Bronchial epithelial cell (primary cell): Measurements from ENCODE around the gene LBX2. TPM values are rescaled to one million over a fixed set of nuclear protein-coding genes. Genes with fewer than 3 reads are reported as not detected.

Experiments
- DNase-seq: peaks from one replicate; pipeline ENCODE4 v3.0.0-alpha.2; 2010; ENCODE audit warnings: low read depth
- FAIRE-seq: peaks from 2 replicates; lab custom pipeline; 2011; peaks lifted over from hg19 to GRCh38; lab: Jason Lieb, UNC
- H3K27me3 ChIP-seq: 2 replicates; pipeline ENCODE4 v1.5.1; 2011; ENCODE audit warnings: low read length; ENCODE audit not compliant: control insufficient read depth, insufficient read depth
- H3K36me3 ChIP-seq: 2 replicates; pipeline ENCODE4 v1.5.1; 2011; ENCODE audit warnings: low read length; ENCODE audit not compliant: control insufficient read depth, insufficient read depth
- H3K4me3 ChIP-seq: 2 replicates; pipeline ENCODE4 v1.5.1; 2011; ENCODE audit warnings: mild to moderate bottlenecking, low read depth, low read length, control low read depth
- CTCF ChIP-seq: IDR thresholded peaks from 2 replicates; pipeline ENCODE4 v1.5.1; 2011; ENCODE audit warnings: mild to moderate bottlenecking, moderate library complexity, low read length, control low read depth, inconsistent platforms; ENCODE audit not compliant: insufficient read depth, severe bottlenecking
- total RNA-seq: library from RNA; depleted of rRNA; stranded (reverse); fragments of >200 nt; gene quantifications from 2 replicates; pipeline ENCODE4 v1.2.1, GENCODE V29; 2014

LBX2 gene
- total RNA-seq, 1 donor from 2014 or later = 0.53 TPM

DNA sequence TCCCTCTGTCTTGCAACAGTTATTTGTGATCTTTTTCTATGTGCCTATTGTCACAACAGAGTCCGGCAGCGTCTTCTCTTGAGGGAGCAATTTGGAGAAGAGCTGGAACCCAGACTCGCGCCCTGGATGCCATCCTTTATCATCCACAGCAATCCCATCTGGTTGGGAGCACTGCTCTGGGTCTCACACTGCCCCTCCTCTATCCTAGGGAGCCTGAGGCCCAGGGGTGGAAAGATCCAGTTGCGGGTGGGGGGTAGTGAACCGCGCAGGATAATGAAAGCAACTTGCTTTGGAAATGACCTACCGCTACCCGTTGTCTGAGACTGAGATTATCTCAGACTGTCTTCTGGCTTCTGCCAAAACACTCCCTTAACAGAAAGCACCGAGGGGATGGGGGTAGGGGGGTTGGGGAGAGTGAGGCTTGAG, 40.5 kb downstream of the LBX2 start:
- peaks cover 10% of the 10 kb centered on the region for H3K36me3 ChIP-seq
- DNase-seq (no peak), FAIRE-seq (no peak)
- no peaks in the 10 kb centered on the region for H3K27me3 ChIP-seq
- peak overlapping the region; percentile 83 for H3K4me3 ChIP-seq
- TF ChIP-seq CTCF = no peak

- peak; percentile 75 for FAIRE-seq
- no peaks in the 10 kb centered on the region for H3K27me3 ChIP-seq
- TF ChIP-seq CTCF = no peak
- H3K36me3 ChIP-seq = peaks cover 10% of the 10 kb centered on the region
- peak within 1 kb of the TSS; percentile 83 for H3K4me3 ChIP-seq
- peak; percentile 100 for DNase-seq
Observed at GRCh38 chr2:74458132-74458937, 41.1 kb downstream of the LBX2 start, which contains the start of gene WBP1. WBP1 (plus strand) TSS chr2:74458438; CDS start chr2:74458603, 165 bp downstream.

DNA sequence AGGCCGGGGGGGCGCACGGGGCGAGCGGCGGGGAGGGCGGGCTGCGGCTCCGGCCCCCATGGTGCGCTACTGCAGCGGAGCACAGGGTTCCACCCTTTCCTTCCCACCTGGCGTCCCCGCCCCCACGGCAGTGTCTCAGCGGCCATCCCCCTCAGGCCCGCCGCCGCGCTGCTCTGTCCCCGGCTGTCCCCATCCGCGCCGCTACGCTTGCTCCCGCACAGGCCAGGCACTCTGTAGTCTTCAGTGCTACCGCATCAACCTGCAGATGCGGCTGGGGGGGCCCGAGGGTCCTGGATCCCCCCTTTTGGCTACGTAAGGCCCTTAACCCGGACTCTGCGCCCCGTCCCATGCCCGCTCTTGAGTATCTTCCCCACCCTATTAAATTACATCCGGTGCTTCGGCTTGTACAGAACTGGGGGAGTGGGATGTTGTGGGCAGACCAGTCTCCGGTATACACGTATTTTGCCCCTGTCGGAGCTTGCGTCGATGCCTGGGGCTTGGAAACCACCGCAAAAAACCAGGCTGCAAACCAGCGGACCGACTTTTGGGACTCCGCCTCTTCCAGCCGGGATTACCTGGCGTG, 41.8 kb downstream of the LBX2 start:
- FAIRE-seq = no peak
- DNase-seq = peak; percentile 32
- no peak for TF ChIP-seq CTCF

GRCh38 chr2:74457129-74457548, 42.3 kb downstream of the LBX2 start:
- H3K36me3 ChIP-seq = peaks cover 3% of the 10 kb centered on the region
- FAIRE-seq (no peak), DNase-seq (peak; percentile 22)
- no peaks in the 10 kb centered on the region for H3K27me3 ChIP-seq
- TF ChIP-seq CTCF = no peak
- peak overlapping the region; percentile 65 for H3K4me3 ChIP-seq

More for the DNA sequence above, 41.8 kb downstream of the LBX2 start:
- Histone ChIP-seq H3K27me3 (no peaks in the 10 kb centered on the region), H3K4me3 (peak overlapping the region; percentile 65), H3K36me3 (peaks cover 7% of the 10 kb centered on the region)

DNA sequence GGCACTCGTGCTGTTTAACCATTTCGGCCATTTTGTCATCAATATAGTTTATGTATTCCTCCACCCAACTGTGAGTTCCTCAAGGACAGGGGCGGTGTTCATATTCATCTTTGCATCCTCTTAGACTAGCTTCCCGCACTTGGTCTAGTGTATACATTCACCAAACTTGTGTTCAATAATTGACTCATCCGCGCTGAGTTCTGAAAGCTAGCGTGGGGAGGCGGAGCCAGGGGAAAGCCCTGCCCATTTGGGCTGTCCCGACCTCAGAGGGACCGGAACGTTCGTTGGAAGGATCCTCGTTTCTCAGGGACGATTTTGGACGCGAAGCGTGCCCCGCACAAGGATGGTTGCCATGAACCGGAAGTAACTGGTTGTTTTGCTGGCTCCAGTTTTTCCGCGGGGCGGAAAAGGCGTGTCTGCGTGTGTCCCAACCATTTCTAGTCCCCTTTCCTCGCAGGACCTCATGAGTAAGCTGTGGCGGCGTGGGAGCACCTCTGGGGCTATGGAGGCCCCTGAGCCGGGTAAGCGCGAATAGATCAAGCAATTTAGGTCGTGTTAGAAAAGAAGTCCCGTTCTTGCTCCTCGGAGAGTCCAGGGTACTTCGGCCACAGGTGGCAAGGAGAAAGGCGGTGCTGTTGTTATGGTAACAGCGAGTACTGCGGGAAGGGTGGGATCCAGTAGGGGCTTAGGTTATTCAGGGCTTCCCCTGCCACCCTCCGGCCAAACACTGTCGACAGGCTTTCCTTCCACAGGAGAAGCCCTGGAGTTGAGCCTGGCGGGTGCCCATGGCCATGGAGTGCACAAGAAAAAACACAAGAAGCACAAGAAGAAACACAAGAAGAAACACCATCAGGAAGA, 44.5 kb downstream of the LBX2 start, which contains the start of gene INO80B:
TSS of gene INO80B (plus strand) at position 434 of the 858 bp plus-strand sequence. CDS start at position 464, 30 bp downstream.
- H3K36me3 ChIP-seq = no peaks in the 10 kb centered on the region
- DNase-seq = peak; percentile 96
- no peaks in the 10 kb centered on the region for H3K27me3 ChIP-seq
- no peak for TF ChIP-seq CTCF
- peak within 1 kb of the TSS; percentile 64 for H3K4me3 ChIP-seq
- peak; percentile 66 for FAIRE-seq
